Ovary (tissue), 9 donors: Measurements from ENCODE around the gene SPATA13. TPM values are rescaled to one million over a fixed set of nuclear protein-coding genes. Genes with fewer than 3 reads are reported as not detected.

ENCODE experiments used
- DNase-seq, 5 donors: peaks; one replicate each; pipeline ENCODE4 v3.0.0-alpha.2; 2019 to 2020
- H3K27ac ChIP-seq, 2 donors: fragments of 200-600 bp; one replicate each; pipeline versions ENCODE4 v1.5.1 to v1.8.0; 2019 to 2022
- H3K27me3 ChIP-seq: fragments of 200-600 bp; one replicate; pipeline ENCODE4 v1.8.0; 2022
- H3K36me3 ChIP-seq: fragments of 200-600 bp; sonication (generic); one replicate; pipeline ENCODE4 v1.5.1; 2019
- H3K4me1 ChIP-seq: one replicate; pipeline ENCODE4 v1.8.1; 2013; ENCODE audit warnings: mild to moderate bottlenecking, moderate library complexity; ENCODE audit not compliant: insufficient read depth
- H3K4me3 ChIP-seq: fragments of 200-600 bp; sonication (generic); one replicate; pipeline ENCODE4 v1.5.1; 2017
- H3K9me3 ChIP-seq, 2 donors: fragments of 200-600 bp in 1 of 2; sonication (generic) in 1 of 2; one replicate each; pipeline versions ENCODE4 v1.5.1 to v1.8.1; 2013 to 2019; ENCODE audit warnings: mild to moderate bottlenecking in 1 of 2, moderate library complexity in 1 of 2
- CTCF ChIP-seq, 3 donors: fragments of 450-650 bp in 2 of 3; fragments of 200-600 bp in 1 of 3; IDR thresholded peaks; one replicate each; pipeline versions ENCODE4 v1.5.1 to v1.8.0; 2016 to 2022; ENCODE audit warnings: antibody characterized with exemption in 3 of 3, mild to moderate bottlenecking in 1 of 3
- EP300 ChIP-seq: sonication (generic); formaldehyde crosslinking; IDR thresholded peaks from one replicate; pipeline ENCODE4 v1.6.1; 2017; ENCODE audit warnings: antibody characterized with exemption
- POLR2A ChIP-seq: fragments of 450-650 bp; IDR thresholded peaks from one replicate; pipeline ENCODE4 v1.6.1; 2017; ENCODE audit warnings: antibody characterized with exemption, mild to moderate bottlenecking, moderate library complexity
- WGBS, 3 donors: extraction: QIAGEN DNeasy Blood & Tissue Kit in 1 of 3; methylation state at CpG; one replicate each; pipeline versions ENCODE4 v1.1.5 to v1.1.7; 2013 to 2017; 5-methylcytosine and 5-hydroxymethylcytosine counted together
- intact Hi-C, 4 donors: fragments of 100-400 bp; cut with DNase I; formaldehyde crosslinking; loops; one replicate each; pipeline versions ENCODE4 v1.11.0 to v1.15.1; 2022 to 2023
- polyA plus RNA-seq, 2 donors: library from polyadenylated mRNA; stranded (reverse); fragments of 200-250 nt in 1 of 2; fragments of 350-450 nt in 1 of 2; fragmentation: Illumina TruSeq in 1 of 2; extraction: RNeasy Lipid Tissue Mini Kit (QIAGEN cat#74804) in 1 of 2; gene quantifications; one replicate each; pipeline ENCODE4 v1.2.3, GENCODE V29; 2013 to 2014
- total RNA-seq, 7 donors: library from RNA; depleted of rRNA in 2 of 7; stranded (reverse); fragments of >200 nt in 2 of 7; fragmentation: NEBNext Ultra II Directional in 3 of 7; extraction: Animal tissue kit (Norgen Biotek cat#: 25700) in 3 of 7; gene quantifications; one replicate each; pipeline versions ENCODE4 v1.1.0 to v1.2.4, GENCODE V29; 2016 to 2023
- donor health status: DM: no; HTN: no; CAD: no; lungs with moderate emphysema.
- donor health status: DM: no; HTN: no; CAD: no.
- donor health status: Bipolar disorder and iron deficiency.
- donor health status: DM: yes; HTN: yes; CAD: no.
- donor health status: DM: no; HTN: no; CAD: no.
- donor health status: DM: yes; HTN: yes; CAD: no.

SPATA13 gene
- total and polyA plus RNA-seq, 9 donors = 11.1 to 60.3 (median 30.0) TPM

GRCh38 chr13:24232474-24232873, 72.0 kb downstream of the SPATA13 start:
- DNase-seq = no peak
- H3K27me3 ChIP-seq = no peaks in the 10 kb centered on the region
- H3K27ac ChIP-seq = peak overlapping the region in 1 of 2 donors; percentile 16
- no peaks in the 10 kb centered on the region for H3K36me3 ChIP-seq
- TF ChIP-seq EP300 = no peak
- no peak for TF ChIP-seq CTCF (IDR thresholded peaks at IDR 0.05)
- H3K9me3 ChIP-seq = no peaks in the 10 kb centered on the region
- H3K4me3 ChIP-seq = no peak overlapping the region
- 65 to 84% (median 67%) methylated on average over 3 of the region's 3 CpGs for WGBS, 3 donors
- intact Hi-C loops = no loop called here
- peaks cover 1% of the 10 kb centered on the region for H3K4me1 ChIP-seq

- intact Hi-C loops = no loop called here
- peak overlapping the region; percentile 14 to 53 for H3K27ac ChIP-seq
- 5 to 11% (median 7%) methylated on average over 4 of the region's 4 CpGs for WGBS, 3 donors
- no peak overlapping the region for H3K4me3 ChIP-seq
- peaks cover 4% of the 10 kb centered on the region for H3K4me1 ChIP-seq
- no peaks in the 10 kb centered on the region for H3K9me3 ChIP-seq
- peak in 4 of 5 donors; percentile 64 to 78 (median 70) for DNase-seq
- no peaks in the 10 kb centered on the region for H3K27me3 ChIP-seq
- TF ChIP-seq CTCF (IDR thresholded peaks at IDR 0.05) = no peak
- no peak for TF ChIP-seq POLR2A
- TF ChIP-seq EP300 = no peak
- H3K36me3 ChIP-seq = no peaks in the 10 kb centered on the region
Observed at GRCh38 chr13:24233351-24233901, 72.9 kb downstream of the SPATA13 start.

DNA sequence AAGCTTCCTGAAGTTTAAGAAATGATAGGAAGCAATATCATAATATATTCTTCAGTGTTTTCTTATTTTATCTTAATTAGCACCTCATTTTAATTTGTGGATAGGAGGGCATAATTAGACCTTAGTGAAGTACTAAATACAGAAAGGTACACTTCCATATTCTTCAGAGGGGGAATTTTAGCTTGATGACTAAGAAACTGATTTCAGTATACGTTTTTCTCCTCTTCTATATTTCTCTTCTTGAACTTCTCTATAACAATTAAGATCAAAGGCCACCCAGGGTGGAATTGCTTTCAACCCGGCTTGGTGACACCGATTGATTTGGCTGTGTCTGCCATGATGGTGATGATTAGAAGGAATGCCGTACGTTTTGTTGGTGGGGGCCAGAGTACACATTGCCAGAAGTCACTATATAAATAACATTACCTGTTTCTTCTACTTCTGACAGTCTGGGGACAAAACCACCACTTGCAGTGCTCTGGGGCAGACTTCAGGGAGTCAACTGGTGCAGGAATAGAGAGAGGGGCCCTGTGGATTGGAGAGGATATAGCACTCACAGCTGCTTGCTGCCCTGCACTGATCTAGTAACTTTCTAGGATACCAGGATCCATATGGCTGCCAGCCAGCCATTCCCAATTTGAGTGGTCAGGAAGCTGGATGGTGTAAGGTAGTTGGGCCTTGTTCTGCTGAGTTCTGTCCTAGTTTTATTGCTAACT, 73.8 kb downstream of the SPATA13 start:
- Histone ChIP-seq H3K9me3 (no peaks in the 10 kb centered on the region), H3K4me3 (no peak overlapping the region), H3K36me3 (no peaks in the 10 kb centered on the region), H3K27ac (peak overlapping the region in 1 of 2 donors; percentile 53), H3K27me3 (no peaks in the 10 kb centered on the region), H3K4me1 (peaks cover 6% of the 10 kb centered on the region)
- DNase-seq = no peak
- TF ChIP-seq EP300 (no peak), POLR2A (no peak), CTCF (IDR thresholded peaks at IDR 0.05) (no peak)
- intact Hi-C loops = no loop called here
- 73 to 89% (median 82%) methylated on average over 5 of the region's 5 CpGs for WGBS, 3 donors

GRCh38 chr13:24237356-24237755, 76.8 kb downstream of the SPATA13 start:
- Histone ChIP-seq H3K4me3 (no peak overlapping the region), H3K9me3 (no peaks in the 10 kb centered on the region), H3K36me3 (no peaks in the 10 kb centered on the region), H3K27me3 (no peaks in the 10 kb centered on the region), H3K27ac (no peak overlapping the region), H3K4me1 (peaks cover 10% of the 10 kb centered on the region)
- no peak for DNase-seq
- WGBS, 3 donors = 81 to 88% (median 88%) methylated on average over 1 of the region's 1 CpG
- intact Hi-C loops = no loop called here
- TF ChIP-seq CTCF (IDR thresholded peaks at IDR 0.05) (no peak), POLR2A (no peak), EP300 (no peak)
